Upper lobe of left lung (tissue), 4 donors: ENCODE results near the gene LMNTD2.

Experiments
- POLR2A ChIP-seq, 4 donors: fragments of 450-650 bp; IDR thresholded peaks; one replicate each; pipeline ENCODE4 v1.5.1; 2016 to 2017; ENCODE audit warnings: antibody characterized with exemption in 4 of 4, mild to moderate bottlenecking in 2 of 4
- POLR2AphosphoS5 ChIP-seq, 2 donors: sonication (generic); formaldehyde crosslinking; IDR thresholded peaks; one replicate each; pipeline ENCODE4 v1.5.1; 2017; ENCODE audit warnings: antibody characterized with exemption in 2 of 2
- TF ChIP-seq, protein P1 (sequence below), 6 experiments: fragments of 450-650 bp in 4 of 6; fragments of 200-600 bp in 2 of 6; sonication (generic) in 2 of 6; IDR thresholded peaks; one replicate each; pipeline ENCODE4 v1.5.1; 2016 to 2019; ENCODE audit warnings: antibody characterized with exemption in 6 of 6

DNA sequence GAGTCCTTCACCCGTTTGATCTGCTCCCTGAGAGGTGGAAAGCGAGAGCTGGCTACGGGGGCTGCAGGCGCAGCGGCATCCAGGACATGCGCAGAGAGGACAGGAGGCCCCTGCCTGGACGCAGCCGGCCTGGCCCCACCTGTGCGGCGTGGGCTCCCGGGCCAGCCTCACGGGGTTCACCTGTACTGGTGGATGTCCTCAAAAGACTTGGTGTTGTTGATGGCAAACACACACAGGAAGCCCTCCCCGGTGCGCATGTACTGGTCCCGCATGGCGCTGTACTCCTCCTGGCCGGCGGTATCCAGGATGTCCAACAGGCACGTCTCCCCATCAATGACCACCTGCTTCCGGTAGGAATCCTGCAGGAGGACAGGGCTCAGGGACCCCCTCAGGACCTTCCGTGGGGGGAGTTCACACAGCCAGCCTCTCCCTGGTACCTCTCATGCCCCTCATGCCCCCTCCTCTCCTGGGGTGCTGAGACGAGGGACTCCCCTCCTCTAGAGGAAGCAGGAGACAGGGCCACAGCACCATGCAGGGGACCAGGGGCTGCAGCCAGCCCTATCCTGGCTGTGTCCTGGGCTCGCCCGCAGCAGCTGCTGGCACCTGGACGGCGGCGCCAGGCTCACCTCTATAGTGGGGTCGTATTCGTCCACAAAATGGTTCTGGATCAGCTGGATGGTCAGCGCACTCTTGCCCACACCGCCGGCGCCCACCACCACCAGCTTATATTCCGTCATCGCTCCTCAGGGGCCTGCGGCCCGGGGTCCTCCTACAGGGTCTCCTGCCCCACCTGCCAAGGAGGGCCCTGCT lies 26.7 kb downstream of the LMNTD2 start:
- TF ChIP-seq, protein P1, sequence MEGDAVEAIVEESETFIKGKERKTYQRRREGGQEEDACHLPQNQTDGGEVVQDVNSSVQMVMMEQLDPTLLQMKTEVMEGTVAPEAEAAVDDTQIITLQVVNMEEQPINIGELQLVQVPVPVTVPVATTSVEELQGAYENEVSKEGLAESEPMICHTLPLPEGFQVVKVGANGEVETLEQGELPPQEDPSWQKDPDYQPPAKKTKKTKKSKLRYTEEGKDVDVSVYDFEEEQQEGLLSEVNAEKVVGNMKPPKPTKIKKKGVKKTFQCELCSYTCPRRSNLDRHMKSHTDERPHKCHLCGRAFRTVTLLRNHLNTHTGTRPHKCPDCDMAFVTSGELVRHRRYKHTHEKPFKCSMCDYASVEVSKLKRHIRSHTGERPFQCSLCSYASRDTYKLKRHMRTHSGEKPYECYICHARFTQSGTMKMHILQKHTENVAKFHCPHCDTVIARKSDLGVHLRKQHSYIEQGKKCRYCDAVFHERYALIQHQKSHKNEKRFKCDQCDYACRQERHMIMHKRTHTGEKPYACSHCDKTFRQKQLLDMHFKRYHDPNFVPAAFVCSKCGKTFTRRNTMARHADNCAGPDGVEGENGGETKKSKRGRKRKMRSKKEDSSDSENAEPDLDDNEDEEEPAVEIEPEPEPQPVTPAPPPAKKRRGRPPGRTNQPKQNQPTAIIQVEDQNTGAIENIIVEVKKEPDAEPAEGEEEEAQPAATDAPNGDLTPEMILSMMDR (IDR thresholded peaks at IDR 0.05): no peak
- TF ChIP-seq POLR2AphosphoS5 (IDR thresholded peaks at IDR 0.05) (no peak), POLR2A (IDR thresholded peaks at IDR 0.05) (no peak)
